ENCODE measurements around the gene PPBP. TPM values are rescaled to one million over a fixed set of nuclear protein-coding genes. Genes with fewer than 3 reads are reported as not detected.

Gene PPBP
- total RNA-seq, 1 donor from 2014 or later = 0.26 TPM

GRCh38 chr4:73992050-73992449 lies 4.1 kb upstream of the PPBP start:
- FAIRE-seq (no peak), DNase-seq (ENCODE audit: low read depth) (no peak)
- H3K36me3 ChIP-seq (ENCODE audit: control insufficient read depth, insufficient read depth, low read length) = no peaks in the 10 kb centered on the region
- no peak overlapping the region for H3K4me3 ChIP-seq (ENCODE audit: low read depth, low read length)
- no peaks in the 10 kb centered on the region for H3K27me3 ChIP-seq (ENCODE audit: control insufficient read depth, insufficient read depth, low read length)
- TF ChIP-seq CTCF (IDR thresholded peaks at IDR 0.05; ENCODE audit: insufficient read depth, low read length, severe bottlenecking) = no peak

DNA sequence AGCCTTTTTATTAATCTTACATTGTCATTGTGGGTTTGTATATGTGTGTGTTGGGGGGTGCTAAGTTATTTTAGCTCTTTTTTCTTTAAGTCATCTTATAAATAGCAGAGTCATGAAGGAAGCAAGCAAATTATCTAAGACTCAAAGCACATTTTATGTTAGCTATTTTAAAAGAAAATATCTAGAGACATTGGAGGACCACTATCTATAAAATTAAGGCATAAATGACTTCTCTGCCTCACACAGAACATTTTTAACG lies 3.7 kb upstream of the PPBP start:
- no peaks in the 10 kb centered on the region for H3K27me3 ChIP-seq (ENCODE audit: control insufficient read depth, insufficient read depth, low read length)
- no peaks in the 10 kb centered on the region for H3K36me3 ChIP-seq (ENCODE audit: control insufficient read depth, insufficient read depth, low read length)
- no peak overlapping the region for H3K4me3 ChIP-seq (ENCODE audit: low read depth, low read length)
- TF ChIP-seq CTCF (IDR thresholded peaks at IDR 0.05; ENCODE audit: insufficient read depth, low read length, severe bottlenecking) = no peak
- DNase-seq (ENCODE audit: low read depth) (no peak), FAIRE-seq (no peak)

DNA sequence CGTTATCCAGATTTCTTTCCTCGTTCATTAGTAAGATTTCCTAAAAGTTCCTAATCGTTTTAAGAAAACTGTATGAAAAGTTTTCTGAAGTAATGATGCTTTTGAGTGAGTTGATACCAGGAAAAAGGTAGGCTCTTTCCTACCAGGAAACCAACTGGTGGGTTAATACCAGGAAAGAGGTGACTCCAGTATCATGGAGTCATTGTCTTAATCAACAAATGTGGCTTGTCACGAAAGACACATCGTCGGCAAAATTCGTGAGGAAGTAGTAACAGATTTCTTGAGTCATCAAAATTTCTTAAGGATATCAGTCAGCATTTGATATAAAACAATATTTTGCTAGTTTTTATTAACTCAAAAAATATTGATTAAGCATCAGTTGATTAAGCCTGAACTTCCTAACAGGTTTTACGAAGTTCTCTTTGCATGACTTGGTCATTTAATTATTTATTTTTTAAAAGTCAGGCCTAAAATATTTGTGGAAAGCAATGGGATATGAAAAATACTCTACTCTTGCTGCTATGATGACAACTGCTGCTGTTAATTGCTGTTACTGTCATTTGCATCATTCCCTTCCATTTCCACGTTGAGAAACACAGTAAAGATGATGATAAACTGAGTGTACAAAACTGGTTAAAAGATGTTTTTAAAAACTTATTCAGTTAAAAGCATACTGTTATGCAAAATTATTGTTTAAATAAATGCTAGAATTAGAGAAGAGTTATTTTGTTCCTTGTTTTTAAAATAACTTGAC lies 3.2 kb upstream of the PPBP start:
- no peaks in the 10 kb centered on the region for H3K27me3 ChIP-seq (ENCODE audit: control insufficient read depth, insufficient read depth, low read length)
- no peak overlapping the region for H3K4me3 ChIP-seq (ENCODE audit: low read depth, low read length)
- DNase-seq (ENCODE audit: low read depth) (no peak), FAIRE-seq (no peak)
- TF ChIP-seq CTCF (IDR thresholded peaks at IDR 0.05; ENCODE audit: insufficient read depth, low read length, severe bottlenecking) = no peak
- no peaks in the 10 kb centered on the region for H3K36me3 ChIP-seq (ENCODE audit: control insufficient read depth, insufficient read depth, low read length)

GRCh38 chr4:73989928-73990327 lies 1.9 kb upstream of the PPBP start:
- FAIRE-seq = no peak
- no peak for TF ChIP-seq CTCF (IDR thresholded peaks at IDR 0.05; ENCODE audit: insufficient read depth, low read length, severe bottlenecking)

GRCh38 chr4:73989031-73989430 lies 1.0 kb upstream of the PPBP start:
- Histone ChIP-seq H3K36me3 (ENCODE audit: control insufficient read depth, insufficient read depth, low read length) (no peaks in the 10 kb centered on the region), H3K4me3 (ENCODE audit: low read depth, low read length) (no peak overlapping the region), H3K27me3 (ENCODE audit: control insufficient read depth, insufficient read depth, low read length) (no peaks in the 10 kb centered on the region)
- FAIRE-seq = no peak
- DNase-seq (ENCODE audit: low read depth) = no peak
- no peak for TF ChIP-seq CTCF (IDR thresholded peaks at IDR 0.05; ENCODE audit: insufficient read depth, low read length, severe bottlenecking)

More at GRCh38 chr4:73989928-73990327, 1.9 kb upstream of the PPBP start:
- DNase-seq (ENCODE audit: low read depth) = no peak
- Histone ChIP-seq H3K36me3 (ENCODE audit: control insufficient read depth, insufficient read depth, low read length) (no peaks in the 10 kb centered on the region), H3K4me3 (ENCODE audit: low read depth, low read length) (no peak overlapping the region), H3K27me3 (ENCODE audit: control insufficient read depth, insufficient read depth, low read length) (no peaks in the 10 kb centered on the region)

GRCh38 chr4:73985528-73985852 lies 2.5 kb downstream of the PPBP start:
- FAIRE-seq (no peak), DNase-seq (ENCODE audit: low read depth) (no peak)
- no peak for TF ChIP-seq CTCF (IDR thresholded peaks at IDR 0.05; ENCODE audit: insufficient read depth, low read length, severe bottlenecking)

More at GRCh38 chr4:73985528-73985852, 2.5 kb downstream of the PPBP start:
- Histone ChIP-seq H3K4me3 (ENCODE audit: low read depth, low read length) (no peak overlapping the region), H3K36me3 (ENCODE audit: control insufficient read depth, insufficient read depth, low read length) (no peaks in the 10 kb centered on the region), H3K27me3 (ENCODE audit: control insufficient read depth, insufficient read depth, low read length) (no peaks in the 10 kb centered on the region)
